ENCODE data around the gene ZC3H12D.

DNA sequence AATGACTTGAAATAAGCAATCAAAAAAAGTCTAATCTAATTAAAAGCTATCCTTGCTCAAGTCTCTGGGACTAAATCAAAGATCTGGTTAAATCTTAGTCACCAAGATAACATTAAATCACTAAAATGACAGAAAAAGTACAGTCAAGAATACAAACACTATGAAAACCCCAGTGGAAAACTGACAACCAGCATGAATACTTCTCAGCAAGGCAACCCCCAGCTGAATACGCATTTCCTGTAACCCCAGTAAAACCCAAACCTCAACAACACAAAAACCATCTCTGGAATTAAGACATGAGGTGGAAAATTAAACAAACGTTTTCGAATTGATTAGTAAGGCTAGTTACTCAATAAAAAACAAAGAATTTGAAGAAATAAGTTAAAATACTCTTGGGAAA is 23.7 kb upstream of the ZC3H12D start:
- TF ChIP-seq POLR2AphosphoS5 (IDR thresholded peaks at IDR 0.05) (no peak), POLR2A (IDR thresholded peaks at IDR 0.05) (no peak), EP300 (IDR thresholded peaks at IDR 0.05) (no peak)
- TF ChIP-seq, protein P1, sequence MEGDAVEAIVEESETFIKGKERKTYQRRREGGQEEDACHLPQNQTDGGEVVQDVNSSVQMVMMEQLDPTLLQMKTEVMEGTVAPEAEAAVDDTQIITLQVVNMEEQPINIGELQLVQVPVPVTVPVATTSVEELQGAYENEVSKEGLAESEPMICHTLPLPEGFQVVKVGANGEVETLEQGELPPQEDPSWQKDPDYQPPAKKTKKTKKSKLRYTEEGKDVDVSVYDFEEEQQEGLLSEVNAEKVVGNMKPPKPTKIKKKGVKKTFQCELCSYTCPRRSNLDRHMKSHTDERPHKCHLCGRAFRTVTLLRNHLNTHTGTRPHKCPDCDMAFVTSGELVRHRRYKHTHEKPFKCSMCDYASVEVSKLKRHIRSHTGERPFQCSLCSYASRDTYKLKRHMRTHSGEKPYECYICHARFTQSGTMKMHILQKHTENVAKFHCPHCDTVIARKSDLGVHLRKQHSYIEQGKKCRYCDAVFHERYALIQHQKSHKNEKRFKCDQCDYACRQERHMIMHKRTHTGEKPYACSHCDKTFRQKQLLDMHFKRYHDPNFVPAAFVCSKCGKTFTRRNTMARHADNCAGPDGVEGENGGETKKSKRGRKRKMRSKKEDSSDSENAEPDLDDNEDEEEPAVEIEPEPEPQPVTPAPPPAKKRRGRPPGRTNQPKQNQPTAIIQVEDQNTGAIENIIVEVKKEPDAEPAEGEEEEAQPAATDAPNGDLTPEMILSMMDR (IDR thresholded peaks at IDR 0.05) = no peak

Data from sigmoid colon (tissue), 4 donors.